HCT116 (cell line): ENCODE measurements around the gene RNASET2.

Experiments used
- CBX3 ChIP-seq: IDR thresholded peaks from 2 replicates; pipeline ENCODE4 v1.6.1; 2012; ENCODE audit warnings: low read depth
- CTCF ChIP-seq, 3 experiments: fragments of 200-600 bp in 1 of 3; sonication (generic) in 1 of 3; IDR thresholded peaks in 2 of 3; conservative IDR thresholded peaks in 1 of 3; 2 replicates each; pipeline ENCODE4 v1.5.1; 2012 to 2017; ENCODE audit warnings: low read depth in 2 of 3, low read length in 2 of 3, antibody characterized with exemption in 1 of 3, borderline replicate concordance in 1 of 3, control low read depth in 1 of 3, mild to moderate bottlenecking in 1 of 3, mixed read lengths in 1 of 3, mixed run types in 1 of 3, moderate library complexity in 1 of 3; ENCODE audit not compliant: insufficient read depth in 1 of 3
- EZH2phosphoT487 ChIP-seq: fragments of 200-600 bp; IDR thresholded peaks from 2 replicates; pipeline ENCODE4 v1.6.1; 2018; ENCODE audit warnings: antibody characterized with exemption, borderline replicate concordance
- POLR2A ChIP-seq: IDR thresholded peaks from 2 replicates; pipeline ENCODE4 v1.7.0; 2011; ENCODE audit warnings: borderline replicate concordance; ENCODE audit not compliant: insufficient read depth, insufficient read length; ENCODE audit errors: extremely low read depth
- POLR2AphosphoS5 ChIP-seq: IDR thresholded peaks from 2 replicates; pipeline ENCODE4 v1.6.1; 2011; ENCODE audit warnings: mild to moderate bottlenecking, low read depth, low read length, moderate library complexity
- REST ChIP-seq: IDR thresholded peaks from 2 replicates; pipeline ENCODE4 v1.6.1; 2012; ENCODE audit warnings: low read depth
- SRF ChIP-seq: IDR thresholded peaks from 2 replicates; pipeline ENCODE4 v1.6.1; 2012; ENCODE audit warnings: low read depth
- TCF7L2 ChIP-seq: IDR thresholded peaks from 2 replicates; pipeline ENCODE4 v1.7.0; 2011; ENCODE audit warnings: borderline replicate concordance, inconsistent platforms; ENCODE audit not compliant: insufficient read depth, insufficient read length; ENCODE audit errors: extremely low read depth
- YY1 ChIP-seq: IDR thresholded peaks from 2 replicates; pipeline ENCODE4 v1.6.1; 2011; ENCODE audit warnings: low read length, low read depth, moderate library complexity, mild to moderate bottlenecking; ENCODE audit not compliant: insufficient replicate concordance; ENCODE audit errors: extremely low read depth

GRCh38 chr6:166966268-166966667 is 9.9 kb upstream of the RNASET2 start:
- TF ChIP-seq CTCF (IDR thresholded peaks at IDR 0.05 in 2 of 3, conservative IDR thresholded peaks at IDR 0.05 in 1 of 3; ENCODE audit: borderline replicate concordance in 1 of 3, insufficient read depth in 1 of 3, low read depth in 2 of 3, low read length in 2 of 3) = no peak
- TF ChIP-seq EZH2phosphoT487 = no peak
- TF ChIP-seq REST = no peak
- TF ChIP-seq POLR2AphosphoS5 = no peak
- TF ChIP-seq POLR2A = no peak
- TF ChIP-seq CBX3 = no peak
- TF ChIP-seq SRF = no peak
- TF ChIP-seq TCF7L2 = no peak
- no peak for TF ChIP-seq YY1
